ENCODE measurements around the gene SIM1.
A peak's percentile ranks its signal among the peaks of the same experiment; 100 is the strongest.

SIM1 gene
- long read RNA-seq: 0 reads

DNA sequence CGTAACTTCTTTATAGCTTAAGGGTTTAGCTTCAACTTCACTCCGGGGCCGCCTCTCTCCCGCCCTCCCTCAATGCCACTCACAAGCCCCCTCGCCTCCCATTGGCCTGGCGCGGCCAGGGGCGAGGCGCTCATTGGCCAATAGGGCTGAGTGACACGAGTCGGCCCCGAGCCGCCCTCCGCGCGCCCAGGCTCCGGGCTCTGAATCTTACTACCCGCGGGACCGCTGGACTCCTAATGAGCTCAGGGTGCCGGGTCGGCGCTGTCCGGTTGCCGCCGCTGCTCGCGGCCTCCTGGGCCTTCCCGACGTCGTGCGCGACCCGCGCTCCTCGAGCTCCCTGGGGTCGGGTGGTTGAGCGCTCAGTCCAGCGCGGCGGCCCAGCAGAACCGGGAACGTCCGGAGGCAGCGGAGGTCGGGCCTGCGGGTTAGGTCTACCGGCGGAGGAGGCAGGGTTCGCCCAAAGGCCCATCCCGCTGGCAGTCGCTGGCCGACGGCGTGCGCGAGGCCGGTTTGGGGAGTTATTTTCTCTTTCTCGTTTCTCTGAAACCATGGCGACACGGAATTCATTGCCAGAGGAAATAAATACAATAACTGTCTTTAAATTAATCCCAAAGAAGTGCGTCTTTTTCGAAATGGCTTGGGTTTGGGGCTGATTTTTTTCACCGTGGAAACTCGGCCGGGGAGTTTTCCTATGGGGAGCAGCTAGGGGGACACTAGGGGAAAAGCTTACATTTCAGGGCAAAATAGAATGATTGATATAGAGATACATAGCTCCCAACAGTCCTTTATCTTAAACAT is at the start of gene SIM1:
Gene SIM1 (minus strand): TSS at position 19 of the 798 bp plus-strand sequence. CDS start 1,453 bp downstream, outside the sequence.
- TF ChIP-seq, protein P1, sequence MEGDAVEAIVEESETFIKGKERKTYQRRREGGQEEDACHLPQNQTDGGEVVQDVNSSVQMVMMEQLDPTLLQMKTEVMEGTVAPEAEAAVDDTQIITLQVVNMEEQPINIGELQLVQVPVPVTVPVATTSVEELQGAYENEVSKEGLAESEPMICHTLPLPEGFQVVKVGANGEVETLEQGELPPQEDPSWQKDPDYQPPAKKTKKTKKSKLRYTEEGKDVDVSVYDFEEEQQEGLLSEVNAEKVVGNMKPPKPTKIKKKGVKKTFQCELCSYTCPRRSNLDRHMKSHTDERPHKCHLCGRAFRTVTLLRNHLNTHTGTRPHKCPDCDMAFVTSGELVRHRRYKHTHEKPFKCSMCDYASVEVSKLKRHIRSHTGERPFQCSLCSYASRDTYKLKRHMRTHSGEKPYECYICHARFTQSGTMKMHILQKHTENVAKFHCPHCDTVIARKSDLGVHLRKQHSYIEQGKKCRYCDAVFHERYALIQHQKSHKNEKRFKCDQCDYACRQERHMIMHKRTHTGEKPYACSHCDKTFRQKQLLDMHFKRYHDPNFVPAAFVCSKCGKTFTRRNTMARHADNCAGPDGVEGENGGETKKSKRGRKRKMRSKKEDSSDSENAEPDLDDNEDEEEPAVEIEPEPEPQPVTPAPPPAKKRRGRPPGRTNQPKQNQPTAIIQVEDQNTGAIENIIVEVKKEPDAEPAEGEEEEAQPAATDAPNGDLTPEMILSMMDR (IDR thresholded peaks at IDR 0.05; ENCODE audit: insufficient read depth, low read length): no peak
- TF ChIP-seq POLR2AphosphoS5 (IDR thresholded peaks at IDR 0.05; ENCODE audit: low read depth): no peak
- no peak for TF ChIP-seq SPI1 (IDR thresholded peaks at IDR 0.05; ENCODE audit: borderline replicate concordance, low read depth)
- TF ChIP-seq GABPA (IDR thresholded peaks at IDR 0.05; ENCODE audit: low read depth): no peak
- TF ChIP-seq, protein P2, sequence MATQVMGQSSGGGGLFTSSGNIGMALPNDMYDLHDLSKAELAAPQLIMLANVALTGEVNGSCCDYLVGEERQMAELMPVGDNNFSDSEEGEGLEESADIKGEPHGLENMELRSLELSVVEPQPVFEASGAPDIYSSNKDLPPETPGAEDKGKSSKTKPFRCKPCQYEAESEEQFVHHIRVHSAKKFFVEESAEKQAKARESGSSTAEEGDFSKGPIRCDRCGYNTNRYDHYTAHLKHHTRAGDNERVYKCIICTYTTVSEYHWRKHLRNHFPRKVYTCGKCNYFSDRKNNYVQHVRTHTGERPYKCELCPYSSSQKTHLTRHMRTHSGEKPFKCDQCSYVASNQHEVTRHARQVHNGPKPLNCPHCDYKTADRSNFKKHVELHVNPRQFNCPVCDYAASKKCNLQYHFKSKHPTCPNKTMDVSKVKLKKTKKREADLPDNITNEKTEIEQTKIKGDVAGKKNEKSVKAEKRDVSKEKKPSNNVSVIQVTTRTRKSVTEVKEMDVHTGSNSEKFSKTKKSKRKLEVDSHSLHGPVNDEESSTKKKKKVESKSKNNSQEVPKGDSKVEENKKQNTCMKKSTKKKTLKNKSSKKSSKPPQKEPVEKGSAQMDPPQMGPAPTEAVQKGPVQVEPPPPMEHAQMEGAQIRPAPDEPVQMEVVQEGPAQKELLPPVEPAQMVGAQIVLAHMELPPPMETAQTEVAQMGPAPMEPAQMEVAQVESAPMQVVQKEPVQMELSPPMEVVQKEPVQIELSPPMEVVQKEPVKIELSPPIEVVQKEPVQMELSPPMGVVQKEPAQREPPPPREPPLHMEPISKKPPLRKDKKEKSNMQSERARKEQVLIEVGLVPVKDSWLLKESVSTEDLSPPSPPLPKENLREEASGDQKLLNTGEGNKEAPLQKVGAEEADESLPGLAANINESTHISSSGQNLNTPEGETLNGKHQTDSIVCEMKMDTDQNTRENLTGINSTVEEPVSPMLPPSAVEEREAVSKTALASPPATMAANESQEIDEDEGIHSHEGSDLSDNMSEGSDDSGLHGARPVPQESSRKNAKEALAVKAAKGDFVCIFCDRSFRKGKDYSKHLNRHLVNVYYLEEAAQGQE (IDR thresholded peaks at IDR 0.05; ENCODE audit: insufficient replicate concordance, low read depth): no peak
- DNase-seq (ENCODE audit: low read depth in 1 of 2, low spot score in 1 of 2): peak in 1 of 2 experiments; percentile 5
- Histone ChIP-seq H3K27ac (replicated peaks) (no peak within 1 kb of the TSS), H3K27me3 (ENCODE audit: insufficient read depth, poor library complexity, severe bottlenecking) (peaks cover 87% of the 10 kb centered on the region), H3K4me3 (replicated peaks; ENCODE audit: insufficient read depth, low read length) (no peak within 1 kb of the TSS)

DNA sequence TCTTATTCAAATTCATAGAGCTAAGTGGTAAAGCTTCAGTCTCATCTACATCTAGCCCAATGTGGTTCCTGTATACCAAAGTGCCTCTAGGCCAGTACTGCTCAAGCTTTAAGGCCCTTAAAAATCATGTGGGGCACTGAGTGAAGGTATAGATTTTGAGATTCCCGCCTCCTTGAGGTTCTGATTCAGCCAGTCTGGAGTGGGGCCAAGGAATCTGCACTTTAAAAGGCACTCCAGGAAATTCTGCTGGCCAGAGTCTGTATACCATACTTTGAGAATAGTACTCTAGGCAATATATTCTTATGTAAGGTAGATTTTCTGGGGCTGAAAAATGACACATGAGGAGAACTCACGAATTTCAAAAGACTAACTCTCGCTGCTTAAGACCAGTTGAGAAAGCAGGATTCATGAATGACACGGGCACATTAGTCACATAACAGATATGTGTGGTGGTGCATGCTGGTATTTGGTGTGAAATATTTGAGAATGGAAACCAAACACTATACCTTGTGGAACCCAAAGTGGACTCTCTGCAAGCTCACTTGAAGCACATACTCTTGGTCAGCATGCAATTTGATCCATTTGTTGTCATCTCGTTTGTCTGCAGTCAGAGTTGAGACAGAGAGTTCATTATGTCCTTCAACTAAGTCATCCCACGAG is 47.6 kb upstream of the SIM1 start:
- no peak for DNase-seq (ENCODE audit: low read depth in 1 of 2, low spot score in 1 of 2)
- Histone ChIP-seq H3K4me3 (replicated peaks; ENCODE audit: insufficient read depth, low read length) (no peak overlapping the region), H3K27me3 (ENCODE audit: insufficient read depth, poor library complexity, severe bottlenecking) (no peaks in the 10 kb centered on the region), H3K27ac (replicated peaks) (no peak overlapping the region)
- no peak for TF ChIP-seq GABPA (IDR thresholded peaks at IDR 0.05; ENCODE audit: low read depth)
- TF ChIP-seq SPI1 (IDR thresholded peaks at IDR 0.05; ENCODE audit: borderline replicate concordance, low read depth): no peak
- TF ChIP-seq, protein P2 (IDR thresholded peaks at IDR 0.05; ENCODE audit: insufficient replicate concordance, low read depth): no peak
- TF ChIP-seq, protein P1 (IDR thresholded peaks at IDR 0.05; ENCODE audit: insufficient read depth, low read length): no peak
- no peak for TF ChIP-seq POLR2AphosphoS5 (IDR thresholded peaks at IDR 0.05; ENCODE audit: low read depth)

- no peak for DNase-seq (ENCODE audit: low read depth in 1 of 2, low spot score in 1 of 2)
- TF ChIP-seq GABPA (IDR thresholded peaks at IDR 0.05; ENCODE audit: low read depth) (no peak), POLR2AphosphoS5 (IDR thresholded peaks at IDR 0.05; ENCODE audit: low read depth) (no peak), SPI1 (IDR thresholded peaks at IDR 0.05; ENCODE audit: borderline replicate concordance, low read depth) (no peak)
- TF ChIP-seq, protein P2 (IDR thresholded peaks at IDR 0.05; ENCODE audit: insufficient replicate concordance, low read depth): no peak
- TF ChIP-seq, protein P1 (IDR thresholded peaks at IDR 0.05; ENCODE audit: insufficient read depth, low read length): no peak
- Histone ChIP-seq H3K27ac (replicated peaks) (no peak overlapping the region), H3K4me3 (replicated peaks; ENCODE audit: insufficient read depth, low read length) (no peak overlapping the region), H3K27me3 (ENCODE audit: insufficient read depth, poor library complexity, severe bottlenecking) (no peaks in the 10 kb centered on the region)
These were observed 44.4 kb upstream of the SIM1 start for GRCh38 chr6:100509101-100509500.

Measured in HL-60 (cell line).